H54 (cell line): ENCODE data around the gene GUCA1A.
A peak's percentile ranks its signal among the peaks of the same experiment; 100 is the strongest.

Experiments used
- DNase-seq: peaks from one replicate; pipeline ENCODE4 v3.0.0; 2011; ENCODE audit warnings: low spot score, mixed read lengths; ENCODE audit not compliant: insufficient read length
- FAIRE-seq: peaks from 3 replicates; lab custom pipeline; 2011; peaks lifted over from hg19 to GRCh38; lab: Jason Lieb, UNC
- POLR2A ChIP-seq: IDR thresholded peaks from 2 replicates; pipeline ENCODE4 v1.6.1; 2011; ENCODE audit warnings: low read depth, mild to moderate bottlenecking, low read length

GUCA1A gene

DNA sequence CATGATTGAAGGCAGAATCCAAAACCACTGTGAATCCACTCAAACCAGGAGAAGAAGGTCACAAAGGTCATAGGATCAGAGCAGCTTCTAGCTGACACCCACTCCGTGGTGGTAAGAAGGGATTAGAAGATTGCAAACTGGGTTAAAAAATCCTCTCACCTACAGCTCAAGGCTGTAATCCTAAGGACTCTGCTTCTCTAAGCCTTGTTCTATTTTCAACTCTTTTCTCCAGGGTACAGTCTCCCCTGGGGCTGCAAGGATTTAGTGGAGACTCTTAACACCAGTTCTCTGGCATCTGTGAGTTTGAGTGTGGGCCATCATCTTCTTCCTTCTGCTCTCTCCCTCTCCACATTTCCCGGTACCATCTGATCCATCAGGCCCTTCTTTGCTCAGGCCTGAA is at the start of gene GUCA1A:
Gene GUCA1A (plus strand): TSS at position 264 of the 400 bp plus-strand sequence. CDS start 250 bp downstream, outside the sequence.
- no peak for DNase-seq
- TF ChIP-seq POLR2A = no peak
- FAIRE-seq = no peak

DNA sequence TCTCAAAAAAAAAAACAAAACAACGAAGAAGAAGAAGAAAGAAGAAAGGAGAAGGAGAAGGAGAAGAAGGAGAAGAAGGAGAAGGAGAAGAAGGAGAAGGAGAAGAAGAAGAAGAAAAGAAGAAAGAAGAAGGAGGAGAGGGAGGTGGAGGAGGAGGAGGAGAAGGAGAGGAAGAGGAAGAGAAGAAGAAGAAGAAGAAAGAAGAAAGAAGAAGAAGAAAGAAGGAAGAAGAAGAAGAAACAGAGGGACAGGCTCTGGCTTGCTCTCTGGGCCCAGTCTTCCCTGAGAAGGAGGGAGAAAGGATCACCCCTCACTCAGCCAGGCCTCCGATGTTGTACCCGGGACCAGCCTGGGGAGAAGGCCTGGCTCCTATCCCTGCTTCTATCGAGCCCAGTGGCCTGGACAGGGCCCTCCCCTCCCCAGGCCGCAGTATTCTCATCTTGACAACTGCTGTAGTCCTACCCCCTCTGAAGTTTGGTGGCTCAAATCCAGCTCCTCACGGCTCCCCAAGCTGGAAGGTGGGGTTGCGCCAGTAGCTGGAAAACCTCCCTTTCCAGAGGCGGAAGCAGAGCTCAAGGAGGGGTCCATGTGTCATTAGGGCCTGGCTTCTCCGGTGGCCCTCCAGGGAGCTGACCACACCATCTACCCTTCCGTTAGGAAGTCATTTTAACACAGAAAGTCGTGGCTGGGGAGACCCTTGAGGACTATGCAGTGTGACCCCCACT is 49.6 kb upstream of the GUCA1A start:
- TF ChIP-seq POLR2A = no peak
- DNase-seq (no peak), FAIRE-seq (no peak)

DNA sequence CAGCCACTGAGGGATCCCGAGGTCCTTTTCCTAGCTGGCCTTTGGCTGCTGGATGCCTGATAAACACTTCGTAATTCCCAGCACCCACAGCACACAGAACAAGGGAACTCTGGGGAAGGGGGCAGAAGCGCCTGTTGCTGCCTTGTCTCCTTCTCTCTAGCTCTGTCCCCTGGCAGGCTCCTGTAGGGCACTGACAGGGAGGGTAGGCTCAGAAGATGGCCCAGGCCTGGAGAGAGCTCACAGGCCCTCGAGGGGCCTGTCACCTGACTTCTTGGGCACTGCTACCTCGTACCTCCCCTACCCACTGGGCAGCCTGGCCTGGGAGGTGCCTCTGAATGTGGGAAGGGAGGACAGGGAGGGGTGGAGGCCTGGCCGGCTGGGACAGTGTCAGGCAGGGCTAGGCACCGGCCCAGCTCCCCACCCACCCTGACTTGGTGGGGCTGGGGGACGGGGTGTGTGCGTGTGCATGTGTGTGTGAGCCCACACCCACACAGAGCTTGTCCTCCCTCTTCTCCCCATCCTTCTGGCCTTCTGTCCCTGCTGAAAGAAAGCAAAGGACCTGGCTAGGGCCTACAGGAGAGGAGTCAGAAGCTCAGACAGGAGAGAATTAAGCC is 48.8 kb upstream of the GUCA1A start:
- DNase-seq (no peak), FAIRE-seq (no peak)
- no peak for TF ChIP-seq POLR2A

DNA sequence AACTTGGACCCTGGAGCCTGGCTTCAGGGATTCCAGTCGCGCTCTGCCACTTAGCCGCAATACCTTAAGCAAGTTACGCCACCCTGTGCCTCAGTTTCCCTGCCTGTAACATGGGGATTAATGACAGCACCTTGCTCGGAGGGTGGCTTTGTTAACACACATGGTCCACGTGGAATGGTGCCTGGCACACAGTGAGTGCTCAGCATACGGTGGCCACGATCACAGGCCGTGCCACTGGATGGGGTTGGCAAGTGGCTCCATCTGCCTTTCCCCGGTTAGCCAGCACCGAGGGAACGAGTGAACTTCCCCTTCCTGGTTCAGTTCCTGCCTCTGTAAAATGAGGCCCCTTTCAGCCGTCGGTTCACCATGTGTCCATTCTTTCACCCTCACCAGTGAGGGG is 47.9 kb upstream of the GUCA1A start:
- no peak for TF ChIP-seq POLR2A
- DNase-seq (no peak), FAIRE-seq (no peak)

DNA sequence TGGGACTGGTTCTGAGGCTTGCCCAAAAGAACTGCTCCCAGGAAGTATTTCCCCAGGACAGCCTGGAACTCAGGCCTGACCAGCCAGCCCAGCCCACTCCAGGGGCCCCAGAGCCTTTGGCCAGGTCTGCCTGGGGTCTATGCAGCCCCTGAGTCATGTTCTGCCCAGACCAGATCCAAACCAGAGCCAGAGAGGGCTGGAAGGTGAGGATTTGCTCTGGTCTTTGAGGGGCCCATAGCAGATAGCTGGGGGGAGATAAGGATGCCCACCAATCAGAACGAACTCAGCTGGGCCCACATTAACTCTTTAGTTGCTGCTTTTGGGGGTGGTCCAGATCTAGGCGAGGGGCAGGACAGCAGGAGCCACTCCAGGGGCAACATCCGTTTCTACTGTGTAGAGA is 47.5 kb upstream of the GUCA1A start:
- no peak for DNase-seq
- no peak for TF ChIP-seq POLR2A
- FAIRE-seq = no peak

DNA sequence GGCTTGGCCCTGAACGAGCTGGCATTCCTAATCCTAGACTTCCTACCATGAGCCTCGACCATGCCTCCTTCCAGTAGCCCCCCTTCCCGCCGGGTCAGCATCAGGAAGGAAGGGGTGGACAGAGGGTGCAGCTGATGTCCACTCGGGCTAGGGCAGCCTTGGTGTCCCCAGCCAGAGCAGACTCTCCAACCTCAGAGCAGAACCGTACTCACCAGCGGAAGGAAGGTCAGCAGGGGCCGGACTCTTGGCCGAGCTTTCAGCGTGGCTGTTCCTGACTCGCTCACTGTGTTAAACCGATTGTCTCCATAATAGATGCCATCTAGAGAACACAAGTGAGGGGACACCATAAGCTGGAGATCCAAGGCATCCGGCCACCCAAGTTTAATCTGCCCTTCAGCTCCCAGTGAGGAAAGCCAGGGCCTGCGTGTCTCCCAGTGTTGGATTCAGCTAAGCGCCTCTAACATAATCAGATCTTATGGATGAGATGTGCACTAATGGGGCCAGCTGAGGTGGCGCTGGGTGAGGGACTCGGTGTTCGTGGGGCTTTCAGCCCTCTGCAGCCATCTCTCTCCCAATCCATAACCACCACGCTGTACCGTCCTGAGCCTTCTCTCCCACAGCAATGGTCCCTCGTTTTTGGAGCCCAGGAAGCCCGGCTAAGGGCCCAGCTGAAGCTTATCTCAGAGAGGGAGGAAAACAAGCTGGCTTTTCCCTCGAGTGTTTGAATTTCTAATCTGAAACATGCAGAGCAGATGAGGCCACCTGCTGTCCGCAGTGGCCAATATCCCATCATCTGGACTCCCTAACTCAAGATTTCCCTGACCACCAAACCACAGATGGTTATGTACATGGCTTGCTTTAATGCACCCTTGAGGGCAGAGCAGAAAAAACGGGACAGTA is 44.5 kb upstream of the GUCA1A start:
- no peak for DNase-seq
- no peak for FAIRE-seq
- no peak for TF ChIP-seq POLR2A

DNA sequence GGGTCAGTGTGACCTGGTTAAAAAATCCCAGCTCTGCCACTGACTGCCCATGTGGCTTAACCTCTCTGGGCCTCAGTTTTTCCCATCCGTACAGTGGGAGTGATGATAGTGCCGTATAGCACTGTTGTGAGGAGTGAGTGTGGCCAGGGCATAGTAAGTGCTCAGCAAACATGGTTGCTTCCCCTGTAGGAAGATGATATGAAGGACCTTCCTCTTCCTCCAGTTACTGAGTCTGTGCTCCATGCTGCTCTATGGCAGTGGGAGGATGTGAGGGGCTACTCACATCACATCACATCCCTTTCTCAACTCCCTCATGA is 43.8 kb upstream of the GUCA1A start:
- FAIRE-seq (no peak), DNase-seq (no peak)
- TF ChIP-seq POLR2A = no peak

DNA sequence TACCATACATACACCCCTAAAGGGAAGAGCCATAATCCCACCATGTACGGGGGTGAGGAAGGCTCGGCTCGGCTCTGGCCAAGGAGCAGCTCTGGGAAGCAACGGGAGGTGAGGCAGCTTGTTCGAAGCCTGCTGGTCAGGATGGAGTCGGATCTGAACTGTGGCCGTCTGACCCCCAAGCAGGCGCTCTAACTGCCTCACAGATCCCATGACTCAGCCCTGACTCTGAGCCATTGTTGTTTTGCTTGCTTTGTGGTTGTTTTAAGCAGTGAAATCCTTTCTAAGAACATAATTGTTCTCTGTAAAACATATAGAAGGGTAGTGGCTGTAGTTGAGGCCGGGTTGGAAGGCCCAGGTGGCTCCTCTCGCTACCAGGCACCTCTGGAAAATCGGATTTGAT is 41.6 kb upstream of the GUCA1A start:
- DNase-seq (peak; percentile 76), FAIRE-seq (no peak)
- TF ChIP-seq POLR2A = 0 out of 2 replicates have a peak, but pooled peaks have one; percentile 4

DNA sequence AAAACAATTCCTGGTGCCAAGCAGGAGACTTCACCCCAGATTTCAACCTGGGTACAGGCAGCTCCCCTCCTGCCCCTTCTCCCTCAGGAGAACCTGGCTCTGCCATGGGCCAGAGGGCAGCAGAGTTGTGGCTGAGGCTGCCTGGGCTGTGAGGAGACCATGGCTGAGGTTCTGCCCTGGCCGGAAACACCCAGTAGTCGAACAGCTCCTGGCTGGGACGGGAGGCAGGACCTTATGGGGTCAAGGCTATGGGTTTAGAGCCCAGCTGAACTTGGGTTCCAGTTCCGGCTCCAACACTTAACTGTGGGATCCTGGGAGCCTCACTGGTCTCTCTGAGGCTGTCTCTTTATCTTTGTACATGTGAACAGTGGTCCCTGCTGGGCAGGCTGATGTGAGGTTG is 39.2 kb upstream of the GUCA1A start:
- TF ChIP-seq POLR2A = no peak
- FAIRE-seq (no peak), DNase-seq (no peak)

DNA sequence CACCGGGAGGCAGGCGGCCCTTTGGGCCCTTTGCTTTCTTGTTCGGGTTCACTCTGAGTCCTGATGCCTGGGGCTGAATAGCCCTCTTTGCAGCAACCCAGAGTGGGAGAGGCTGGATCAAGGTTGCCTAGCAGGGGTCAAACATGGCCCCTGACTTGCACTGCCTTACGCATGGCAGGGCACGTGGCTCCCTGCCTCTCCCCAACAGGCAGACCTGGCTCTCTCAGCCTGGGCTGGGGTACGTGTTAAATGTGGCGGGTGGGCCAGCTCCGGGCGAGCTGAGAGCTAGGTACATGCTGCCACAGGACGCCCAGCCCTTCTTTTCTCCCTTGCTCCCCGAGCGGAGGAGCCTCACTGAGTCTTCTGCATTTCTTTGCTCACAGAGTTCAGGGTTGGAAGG is 38.0 kb upstream of the GUCA1A start:
- FAIRE-seq = no peak

DNA sequence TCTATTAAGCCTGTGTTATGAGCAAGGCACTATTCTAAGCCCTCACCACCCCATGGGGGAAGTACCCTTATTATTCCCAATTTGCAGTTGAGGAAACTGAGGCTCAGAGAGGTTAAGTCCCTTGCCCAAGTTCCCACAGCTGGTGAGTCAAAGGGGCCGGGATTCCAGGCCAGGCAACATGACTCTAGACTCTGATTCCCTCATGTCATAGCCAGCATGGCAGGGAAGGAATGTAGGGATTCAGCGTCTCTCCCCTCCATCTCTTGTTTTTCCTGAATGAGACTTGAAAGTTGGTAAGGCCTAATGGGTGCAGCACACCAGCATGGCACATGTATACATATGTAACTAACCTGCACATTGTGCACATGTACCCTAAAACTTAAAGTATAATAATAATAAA is 37.4 kb upstream of the GUCA1A start:
- FAIRE-seq = no peak
- no peak for DNase-seq
- TF ChIP-seq POLR2A = no peak

More for the DNA sequence above, 38.0 kb upstream of the GUCA1A start:
- TF ChIP-seq POLR2A = no peak
- no peak for DNase-seq

DNA sequence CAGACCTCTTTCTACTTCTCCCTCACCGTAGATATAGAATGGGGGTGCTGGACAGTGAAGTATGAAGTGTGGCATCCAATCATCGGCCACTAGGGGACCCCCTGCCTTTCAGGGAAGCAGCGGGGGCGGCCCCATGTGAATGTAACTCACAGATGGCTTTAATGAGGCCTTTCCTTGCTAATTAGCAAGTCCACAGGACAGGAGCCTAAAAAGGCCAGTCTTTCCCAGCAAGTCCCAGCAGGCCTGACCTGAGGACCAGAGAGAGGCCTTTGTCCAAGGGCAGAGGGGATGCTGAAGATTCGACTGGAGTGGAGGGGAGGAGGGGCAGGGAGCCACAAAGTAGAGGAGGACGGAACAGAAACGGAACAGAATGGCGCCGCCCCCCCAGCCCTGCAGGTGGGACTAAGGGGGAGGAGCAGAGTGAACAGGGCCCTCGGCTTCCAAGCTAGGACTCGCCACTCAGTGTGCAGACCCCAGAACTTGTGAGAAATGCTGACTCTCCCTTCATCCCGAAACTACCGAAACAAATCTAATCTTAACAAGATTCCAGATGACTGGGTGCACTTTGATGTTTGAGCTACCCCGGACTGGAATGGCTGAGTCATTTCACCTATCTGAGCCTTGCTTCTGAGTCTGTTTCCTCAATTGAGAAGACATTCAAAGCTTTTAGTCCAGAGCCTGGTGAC is 36.5 kb upstream of the GUCA1A start:
- TF ChIP-seq POLR2A = no peak
- peak; percentile 82 for DNase-seq
- FAIRE-seq = no peak

DNA sequence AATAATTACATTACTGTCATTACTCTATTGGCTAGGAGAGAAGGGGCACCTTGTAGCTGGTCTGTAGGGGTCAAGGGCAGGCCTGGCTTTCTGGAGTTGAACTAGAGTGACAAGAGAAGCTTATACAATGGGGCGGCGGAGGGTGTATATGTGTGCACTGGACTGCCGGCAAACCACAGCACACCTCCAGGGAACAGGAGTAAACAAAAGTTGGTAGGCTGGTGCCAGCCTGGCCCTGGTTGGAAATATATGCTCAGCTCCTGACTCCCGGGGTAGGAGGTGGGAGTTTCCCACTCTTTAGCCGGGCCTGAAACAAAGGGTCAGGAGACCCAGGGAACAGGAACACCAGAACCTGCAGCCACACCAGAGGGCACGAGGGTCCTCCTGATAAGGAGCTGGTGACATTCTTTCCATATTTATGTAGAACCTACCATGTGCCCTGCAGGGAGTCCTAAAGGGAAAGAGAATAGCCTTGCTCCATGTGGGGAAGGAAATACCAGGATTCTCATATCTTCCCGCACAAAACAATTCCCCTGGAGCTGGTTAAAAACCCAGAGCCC is 35.9 kb upstream of the GUCA1A start:
- no peak for TF ChIP-seq POLR2A
- FAIRE-seq = no peak
- DNase-seq = no peak
